ENCODE measurements around the gene FAM135A. TPM values are rescaled to one million over a fixed set of nuclear protein-coding genes. Genes with fewer than 3 reads are reported as not detected.

FAM135A gene
- total and polyA plus RNA-seq, 2 experiments from 2014 or later: 35.2 to 68.7 TPM

GRCh38 chr6:70518723-70519122 is 105.4 kb downstream of the FAM135A start (continued):
- TF ChIP-seq JUNB (IDR thresholded peaks at IDR 0.05; ENCODE audit: unreplicated experiment) (no peak), ETS1 (IDR thresholded peaks at IDR 0.05) (no peak), ZNF114 (CRISPR knock-in tag; IDR thresholded peaks at IDR 0.05) (no peak), EZH2 (IDR thresholded peaks at IDR 0.05; ENCODE audit: low read depth, unreplicated experiment) (no peak), POLR2AphosphoS5 (IDR thresholded peaks at IDR 0.05; ENCODE audit: low read depth) (no peak), ZNF331 (CRISPR knock-in tag; IDR thresholded peaks at IDR 0.05; ENCODE audit: low read depth) (no peak), CREB1 (CRISPR knock-in tag; IDR thresholded peaks at IDR 0.05; ENCODE audit: low read depth) (no peak)

- DNase-seq (ENCODE audit: low spot score) (no peak), ATAC-seq (no peak)
- no peaks in the 10 kb centered on the region for H3F3A ChIP-seq (replicated peaks; ENCODE audit: low read depth)
- H4K20me1 ChIP-seq (replicated peaks; ENCODE audit: insufficient read depth): no peaks in the 10 kb centered on the region
- H3K4me1 ChIP-seq (ENCODE audit: insufficient read depth): no peaks in the 10 kb centered on the region
- TF ChIP-seq ZNF114 (CRISPR knock-in tag; IDR thresholded peaks at IDR 0.05) (no peak), CTCF (conservative IDR thresholded peaks at IDR 0.05; ENCODE audit: low read depth in 2 of 2) (peak; percentile 51 to 66)
- H3K27me3 ChIP-seq (ENCODE audit: insufficient read depth): no peaks in the 10 kb centered on the region
- H3K36me3 Mint-ChIP-seq (ENCODE audit: low read depth): no peaks in the 10 kb centered on the region
- no peak overlapping the region for H3K4me3 Mint-ChIP-seq
- no peak overlapping the region for H3K4me2 ChIP-seq
- H3K36me3 ChIP-seq (ENCODE audit: insufficient read depth): no peaks in the 10 kb centered on the region
- no peaks in the 10 kb centered on the region for H3K9me2 ChIP-seq (ENCODE audit: insufficient read depth)
- H3K27me3 Mint-ChIP-seq (ENCODE audit: insufficient read depth, low read depth, poor library complexity): no peaks in the 10 kb centered on the region
- no peaks in the 10 kb centered on the region for H3K4me1 Mint-ChIP-seq
- no peak overlapping the region for H3K27ac ChIP-seq (ENCODE audit: low read depth)
- no peak overlapping the region for H3K27ac Mint-ChIP-seq
- H3K4me3 ChIP-seq: no peak overlapping the region
- H2AFZ ChIP-seq: no peak overlapping the region
- H3K9me3 Mint-ChIP-seq: no peaks in the 10 kb centered on the region
- no peaks in the 10 kb centered on the region for H3K79me2 ChIP-seq (replicated peaks; ENCODE audit: insufficient read depth)
Measured at GRCh38 chr6:70520575-70520974, 107.3 kb downstream of the FAM135A start.

GRCh38 chr6:70524721-70525286 is 111.5 kb downstream of the FAM135A start:
- Histone ChIP-seq H4K20me1 (replicated peaks; ENCODE audit: insufficient read depth) (no peaks in the 10 kb centered on the region), H3K4me2 (no peak overlapping the region), H3K27me3 (ENCODE audit: insufficient read depth) (no peaks in the 10 kb centered on the region), H3K4me3 (no peak overlapping the region), H3K27ac (ENCODE audit: low read depth) (no peak overlapping the region), H3K4me1 (ENCODE audit: insufficient read depth) (no peaks in the 10 kb centered on the region), H3K36me3 (ENCODE audit: insufficient read depth) (no peaks in the 10 kb centered on the region; the same call in 1 of the 2 replicates), H3F3A (replicated peaks; ENCODE audit: low read depth) (no peaks in the 10 kb centered on the region), H3K79me2 (replicated peaks; ENCODE audit: insufficient read depth) (no peaks in the 10 kb centered on the region), H2AFZ (no peak overlapping the region), H3K9me2 (ENCODE audit: insufficient read depth) (no peaks in the 10 kb centered on the region)
- no peaks in the 10 kb centered on the region for H3K27me3 Mint-ChIP-seq (ENCODE audit: insufficient read depth, low read depth, poor library complexity)
- no peak for ATAC-seq
- H3K4me3 Mint-ChIP-seq: no peak overlapping the region
- DNase-seq (ENCODE audit: low spot score): no peak
- no peaks in the 10 kb centered on the region for H3K4me1 Mint-ChIP-seq
- TF ChIP-seq ETS1 (IDR thresholded peaks at IDR 0.05) (no peak), STAT1 (IDR thresholded peaks at IDR 0.05; ENCODE audit: unreplicated experiment) (no peak)
- TF ChIP-seq, protein P1, sequence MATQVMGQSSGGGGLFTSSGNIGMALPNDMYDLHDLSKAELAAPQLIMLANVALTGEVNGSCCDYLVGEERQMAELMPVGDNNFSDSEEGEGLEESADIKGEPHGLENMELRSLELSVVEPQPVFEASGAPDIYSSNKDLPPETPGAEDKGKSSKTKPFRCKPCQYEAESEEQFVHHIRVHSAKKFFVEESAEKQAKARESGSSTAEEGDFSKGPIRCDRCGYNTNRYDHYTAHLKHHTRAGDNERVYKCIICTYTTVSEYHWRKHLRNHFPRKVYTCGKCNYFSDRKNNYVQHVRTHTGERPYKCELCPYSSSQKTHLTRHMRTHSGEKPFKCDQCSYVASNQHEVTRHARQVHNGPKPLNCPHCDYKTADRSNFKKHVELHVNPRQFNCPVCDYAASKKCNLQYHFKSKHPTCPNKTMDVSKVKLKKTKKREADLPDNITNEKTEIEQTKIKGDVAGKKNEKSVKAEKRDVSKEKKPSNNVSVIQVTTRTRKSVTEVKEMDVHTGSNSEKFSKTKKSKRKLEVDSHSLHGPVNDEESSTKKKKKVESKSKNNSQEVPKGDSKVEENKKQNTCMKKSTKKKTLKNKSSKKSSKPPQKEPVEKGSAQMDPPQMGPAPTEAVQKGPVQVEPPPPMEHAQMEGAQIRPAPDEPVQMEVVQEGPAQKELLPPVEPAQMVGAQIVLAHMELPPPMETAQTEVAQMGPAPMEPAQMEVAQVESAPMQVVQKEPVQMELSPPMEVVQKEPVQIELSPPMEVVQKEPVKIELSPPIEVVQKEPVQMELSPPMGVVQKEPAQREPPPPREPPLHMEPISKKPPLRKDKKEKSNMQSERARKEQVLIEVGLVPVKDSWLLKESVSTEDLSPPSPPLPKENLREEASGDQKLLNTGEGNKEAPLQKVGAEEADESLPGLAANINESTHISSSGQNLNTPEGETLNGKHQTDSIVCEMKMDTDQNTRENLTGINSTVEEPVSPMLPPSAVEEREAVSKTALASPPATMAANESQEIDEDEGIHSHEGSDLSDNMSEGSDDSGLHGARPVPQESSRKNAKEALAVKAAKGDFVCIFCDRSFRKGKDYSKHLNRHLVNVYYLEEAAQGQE (IDR thresholded peaks at IDR 0.05; ENCODE audit: unreplicated experiment): peak; percentile 54
- H3K9me3 Mint-ChIP-seq: no peaks in the 10 kb centered on the region
- H3K27ac Mint-ChIP-seq: no peak overlapping the region
- peaks cover 6% of the 10 kb centered on the region; the same call in 1 of the 3 replicates for H3K36me3 Mint-ChIP-seq (ENCODE audit: low read depth)
